ENCODE data around the gene ITGB7. TPM values are rescaled to one million over a fixed set of nuclear protein-coding genes. Genes with fewer than 3 reads are reported as not detected.
A peak's percentile ranks its signal among the peaks of the same experiment; 100 is the strongest.
"Not testable (repeated sequence)": the region's sequence is repeated elsewhere in the genome, so short reads cannot be mapped to it uniquely, and the experiment has no call there.

The ITGB7 gene
- total RNA-seq, 4 donors from 2014 or later = 6.5 to 13.2 (median 7.8) TPM

DNA sequence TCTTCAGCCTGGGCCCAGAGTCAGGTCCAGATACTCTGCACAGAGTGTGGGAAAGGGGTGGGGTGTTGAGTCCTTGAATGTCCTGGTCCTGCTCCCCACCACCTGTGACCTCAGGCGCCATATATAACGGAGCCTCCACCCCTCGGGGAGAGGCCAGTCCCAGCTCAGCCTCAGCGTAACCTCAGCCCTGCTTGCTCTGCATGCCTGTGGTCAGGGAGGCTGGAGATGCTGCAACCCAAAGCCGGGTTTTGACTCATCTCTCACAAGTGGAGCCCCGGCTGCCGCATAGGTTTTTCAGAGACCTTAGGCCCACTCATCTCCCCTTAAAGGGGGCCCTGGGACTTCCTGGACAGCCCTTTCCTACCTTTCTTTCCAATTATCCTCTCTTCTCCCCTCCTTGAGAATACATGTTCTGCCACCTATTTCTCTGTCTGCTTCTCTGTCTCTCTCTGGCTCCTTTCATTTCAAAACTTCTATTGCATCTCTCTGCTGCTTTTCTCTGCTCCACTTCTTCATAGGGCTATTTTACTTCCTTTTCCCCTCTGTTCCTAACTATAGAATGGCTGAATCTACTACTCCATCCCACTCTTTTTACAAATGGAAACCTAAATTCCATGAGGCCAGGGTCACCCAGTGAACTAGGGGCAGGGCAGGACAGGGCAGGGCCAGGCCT, 1.2 kb downstream of the ITGB7 start:
- H3K4me3 ChIP-seq (ENCODE audit: low read depth, poor library complexity, severe bottlenecking) = no peak overlapping the region
- no peak for DNase-seq (ENCODE audit: low spot score in 2 of 2)
- 66 to 70% methylated on average over 7 of the region's 7 CpGs for whole genome bisulfite sequencing, 2 donors
- intact Hi-C loops (cut with DNase I; ENCODE audit: low total_unique reads) = no loop called here
- TF ChIP-seq POLR2A (IDR thresholded peaks at IDR 0.05) = no peak
- TF ChIP-seq, protein P1, sequence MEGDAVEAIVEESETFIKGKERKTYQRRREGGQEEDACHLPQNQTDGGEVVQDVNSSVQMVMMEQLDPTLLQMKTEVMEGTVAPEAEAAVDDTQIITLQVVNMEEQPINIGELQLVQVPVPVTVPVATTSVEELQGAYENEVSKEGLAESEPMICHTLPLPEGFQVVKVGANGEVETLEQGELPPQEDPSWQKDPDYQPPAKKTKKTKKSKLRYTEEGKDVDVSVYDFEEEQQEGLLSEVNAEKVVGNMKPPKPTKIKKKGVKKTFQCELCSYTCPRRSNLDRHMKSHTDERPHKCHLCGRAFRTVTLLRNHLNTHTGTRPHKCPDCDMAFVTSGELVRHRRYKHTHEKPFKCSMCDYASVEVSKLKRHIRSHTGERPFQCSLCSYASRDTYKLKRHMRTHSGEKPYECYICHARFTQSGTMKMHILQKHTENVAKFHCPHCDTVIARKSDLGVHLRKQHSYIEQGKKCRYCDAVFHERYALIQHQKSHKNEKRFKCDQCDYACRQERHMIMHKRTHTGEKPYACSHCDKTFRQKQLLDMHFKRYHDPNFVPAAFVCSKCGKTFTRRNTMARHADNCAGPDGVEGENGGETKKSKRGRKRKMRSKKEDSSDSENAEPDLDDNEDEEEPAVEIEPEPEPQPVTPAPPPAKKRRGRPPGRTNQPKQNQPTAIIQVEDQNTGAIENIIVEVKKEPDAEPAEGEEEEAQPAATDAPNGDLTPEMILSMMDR (IDR thresholded peaks at IDR 0.05) = no peak

DNA sequence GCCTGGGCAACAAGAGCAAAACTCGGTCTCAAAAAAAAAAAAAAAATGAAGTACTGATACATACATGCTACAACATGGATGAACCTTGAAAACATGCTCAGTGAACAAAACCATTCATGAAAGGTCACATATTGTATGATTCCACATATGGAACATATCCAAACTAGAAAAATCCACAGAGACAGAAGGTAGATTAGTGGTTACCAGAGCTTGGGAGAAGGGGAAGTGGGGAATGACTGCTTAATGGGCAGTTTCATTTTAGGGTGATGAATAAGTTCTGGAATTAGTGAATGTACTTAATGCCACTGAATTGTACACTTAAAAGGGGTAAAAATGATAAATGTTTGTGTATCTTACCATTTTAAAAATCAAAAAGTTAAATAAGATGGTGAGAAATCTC, 2.7 kb downstream of the ITGB7 start:
- intact Hi-C loops (cut with DNase I; ENCODE audit: low total_unique reads) = no loop called here
- WGBS, 2 donors = 90 to 96% methylated on average over 1 of the region's 1 CpG
- no peak for DNase-seq (ENCODE audit: low spot score in 2 of 2)
- no peak overlapping the region for H3K4me3 ChIP-seq (ENCODE audit: low read depth, poor library complexity, severe bottlenecking)
- TF ChIP-seq, protein P1 (IDR thresholded peaks at IDR 0.05) = no peak
- TF ChIP-seq POLR2A (IDR thresholded peaks at IDR 0.05) = no peak

DNA sequence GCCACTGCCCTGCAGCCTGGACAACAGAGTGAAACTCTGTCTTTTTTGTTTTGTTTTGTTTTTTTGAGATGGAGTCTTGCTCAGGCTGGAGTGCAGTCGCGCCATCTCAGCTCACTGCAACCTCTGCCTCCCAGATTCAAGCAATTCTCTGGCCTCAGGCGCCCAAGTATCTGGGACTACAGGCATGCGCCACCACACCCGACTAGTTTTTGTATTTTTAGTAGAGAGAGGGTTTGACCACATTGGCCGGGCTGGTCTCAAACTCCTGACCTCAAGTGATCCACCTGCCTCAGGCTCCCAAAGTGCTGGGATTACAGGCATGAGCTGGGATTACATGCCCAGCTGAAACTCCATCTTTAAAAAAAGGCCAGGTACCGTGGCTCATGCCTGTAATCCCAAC, 4.7 kb downstream of the ITGB7 start:
- DNase-seq (ENCODE audit: low spot score in 2 of 2); H3K4me3 ChIP-seq (ENCODE audit: low read depth, poor library complexity, severe bottlenecking); intact Hi-C loops (cut with DNase I; ENCODE audit: low total_unique reads): not testable (repeated sequence)
- WGBS, 2 donors = 85 to 87% methylated on average over 7 of the region's 7 CpGs

DNA sequence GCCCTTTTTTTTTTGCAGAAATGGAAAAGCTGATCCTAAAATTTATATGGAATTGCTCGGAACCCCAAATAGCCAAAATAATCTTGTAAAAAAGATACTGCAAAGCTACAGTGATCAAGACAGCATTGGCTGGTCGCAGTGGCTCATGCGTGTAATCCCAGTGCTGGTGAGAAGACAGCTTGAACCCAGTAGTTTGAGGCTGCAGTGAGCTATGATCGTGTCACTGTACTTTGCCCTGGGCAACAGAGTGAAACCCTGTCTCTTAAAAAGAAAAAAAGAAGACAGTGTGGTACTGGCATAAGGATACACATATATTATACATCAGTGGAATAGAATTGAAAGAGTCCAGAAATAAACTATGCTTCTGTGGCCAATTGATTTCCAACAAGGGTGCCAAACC, 5.4 kb downstream of the ITGB7 start:
- DNase-seq (ENCODE audit: low spot score in 2 of 2) = no peak
- intact Hi-C loops (cut with DNase I; ENCODE audit: low total_unique reads) = no loop called here
- TF ChIP-seq, protein P1 (IDR thresholded peaks at IDR 0.05) = no peak
- TF ChIP-seq POLR2A (IDR thresholded peaks at IDR 0.05) = no peak
- H3K4me3 ChIP-seq (ENCODE audit: low read depth, poor library complexity, severe bottlenecking) = no peak overlapping the region
- 86 to 97% methylated on average over 4 of the region's 4 CpGs for WGBS, 2 donors

DNA sequence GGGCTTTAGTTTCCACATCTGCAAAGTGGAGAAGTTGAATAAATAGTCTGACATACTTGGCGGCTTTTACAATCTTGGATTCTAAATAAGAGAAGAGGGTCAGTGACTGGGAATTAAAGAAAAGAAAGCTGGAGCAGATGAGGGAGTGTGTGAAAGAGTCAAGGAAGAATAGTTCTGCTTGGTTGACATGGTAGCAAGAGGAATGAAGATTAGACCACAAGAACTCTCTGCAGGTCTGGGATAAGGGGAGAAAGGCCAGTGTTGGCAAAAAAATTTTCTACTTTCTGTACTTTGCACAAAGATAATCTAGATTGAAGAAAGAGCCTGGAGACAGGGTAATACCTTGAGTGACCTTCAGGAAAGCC, 5.9 kb downstream of the ITGB7 start:
- H3K4me3 ChIP-seq (ENCODE audit: low read depth, poor library complexity, severe bottlenecking) = no peak overlapping the region
- WGBS, 2 donors = 63 to 75% methylated on average over 1 of the region's 1 CpG
- TF ChIP-seq, protein P1 (IDR thresholded peaks at IDR 0.05) = no peak
- no peak for TF ChIP-seq POLR2A (IDR thresholded peaks at IDR 0.05)
- intact Hi-C loops (cut with DNase I; ENCODE audit: low total_unique reads) = no loop called here
- DNase-seq (ENCODE audit: low spot score in 2 of 2) = no peak

DNA sequence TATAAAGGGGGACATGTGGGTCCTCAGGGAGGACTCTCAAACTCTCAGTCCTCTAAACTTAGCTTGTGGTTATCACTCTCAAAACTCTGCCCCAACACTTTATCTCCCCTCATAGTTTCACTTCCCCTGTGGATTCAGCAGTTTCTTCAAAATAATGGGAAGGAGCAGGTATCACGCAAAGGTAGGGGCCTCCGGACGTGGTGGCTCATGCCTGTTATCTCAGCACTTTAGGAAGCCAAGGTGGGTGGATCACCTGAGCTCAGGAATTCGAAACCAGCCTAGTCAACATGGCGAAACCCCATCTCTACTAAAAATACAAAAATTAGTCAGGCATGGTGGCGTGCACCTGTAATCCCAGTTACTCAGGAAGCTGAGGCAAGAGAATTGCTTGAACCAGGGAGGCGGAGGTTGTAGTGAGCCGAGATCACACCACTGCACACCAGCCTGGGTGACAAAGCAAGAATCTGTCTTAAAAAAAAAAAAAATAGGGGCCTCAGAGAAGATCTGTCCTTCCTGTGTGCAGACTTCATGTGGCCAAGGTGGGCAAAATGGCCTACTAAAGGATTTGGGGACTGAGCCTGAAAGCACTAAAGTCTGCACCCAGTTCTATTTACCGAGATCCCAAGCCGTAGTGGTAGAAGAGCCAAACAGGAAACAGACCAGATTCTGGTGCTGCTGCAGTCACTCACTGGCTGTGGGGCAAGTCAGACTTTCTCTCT, 6.4 kb downstream of the ITGB7 start:
- intact Hi-C loops (cut with DNase I; ENCODE audit: low total_unique reads) = no loop called here
- TF ChIP-seq, protein P1 (IDR thresholded peaks at IDR 0.05) = no peak
- 76 to 88% methylated on average over 10 of the region's 10 CpGs for WGBS, 2 donors

More for the DNA sequence above, 6.4 kb downstream of the ITGB7 start:
- H3K4me3 ChIP-seq (ENCODE audit: low read depth, poor library complexity, severe bottlenecking) = no peak overlapping the region
- peak in 1 of 2 donors; percentile 21 for DNase-seq (ENCODE audit: low spot score in 2 of 2)

Data from lower leg skin (tissue), 4 donors.